SK-N-MC (cell line): ENCODE data around the gene ABCC1.

Source experiments
- EZH2 ChIP-seq: fragments of 200-600 bp; sonication (generic); IDR thresholded peaks from one replicate; pipeline ENCODE4 v1.6.1; 2017; ENCODE audit warnings: antibody characterized with exemption
- FOXP2 ChIP-seq: optimal IDR thresholded peaks from 2 replicates; pipeline ENCODE3; 2011; ENCODE audit warnings: mild to moderate bottlenecking, moderate library complexity; ENCODE audit not compliant: insufficient read depth; ENCODE audit errors: extremely low read length, control extremely low read depth
- POLR2AphosphoS5 ChIP-seq: IDR thresholded peaks from 2 replicates; pipeline ENCODE4 v1.6.1; 2012; ENCODE audit warnings: mild to moderate bottlenecking, low read depth, low read length, borderline replicate concordance

- TF ChIP-seq POLR2AphosphoS5: no peak
- no peak for TF ChIP-seq EZH2
- TF ChIP-seq FOXP2: no peak
Observed at GRCh38 chr16:15993946-15994665, 44.7 kb downstream of the ABCC1 start.
